DND-41 (cell line): Measurements from ENCODE around the gene DLK2.

Experiments used
- ATAC-seq: fragments of 200-7000 bp; cut with Tn5 transposase; 3 replicates; pipeline ENCODE4 v1.9.1; 2021; ENCODE audit warnings: low read depth; ENCODE audit not compliant: insufficient read depth
- DNase-seq: peaks from one replicate; pipeline ENCODE4 v3.0.0-alpha.2; 2020
- H2AFZ ChIP-seq: 2 replicates; pipeline ENCODE4 v1.6.0; 2012; ENCODE audit warnings: low read depth, low read length
- H3K27ac ChIP-seq: 2 replicates; pipeline ENCODE4 v1.5.1; 2012; ENCODE audit warnings: low read length, inconsistent platforms
- H3K27me3 ChIP-seq: fragments of 200-600 bp; sonication (generic); 2 replicates; pipeline ENCODE4 v1.6.0; 2012; ENCODE audit warnings: low read length, mild to moderate bottlenecking, inconsistent platforms; ENCODE audit not compliant: insufficient read depth, poor library complexity
- H3K36me3 ChIP-seq: 2 replicates; pipeline ENCODE4 v1.5.1; 2012; ENCODE audit warnings: low read length, inconsistent platforms; ENCODE audit not compliant: insufficient read depth
- H3K4me1 ChIP-seq: 2 replicates; pipeline ENCODE4 v1.5.1; 2012; ENCODE audit warnings: mild to moderate bottlenecking, low read length; ENCODE audit not compliant: insufficient read depth
- H3K4me2 ChIP-seq: 2 replicates; pipeline ENCODE4 v1.6.0; 2012; ENCODE audit warnings: mild to moderate bottlenecking, moderate library complexity, low read length, inconsistent platforms; ENCODE audit not compliant: insufficient read depth
- H3K4me3 ChIP-seq, 2 experiments: fragments of 200-600 bp in 1 of 2; shearing (Covaris generic) in 1 of 2; 2 replicates each; pipeline ENCODE4 v1.5.1; 2012 to 2016; ENCODE audit warnings: inconsistent platforms in 2 of 2, low read length in 2 of 2, mild to moderate bottlenecking in 2 of 2, low read depth in 1 of 2, moderate library complexity in 1 of 2
- H3K79me2 ChIP-seq: 2 replicates; pipeline ENCODE4 v1.6.0; 2012; ENCODE audit warnings: low read length, inconsistent platforms; ENCODE audit not compliant: insufficient read depth
- H3K9ac ChIP-seq: 2 replicates; pipeline ENCODE4 v1.6.0; 2012; ENCODE audit warnings: low read depth, mild to moderate bottlenecking, inconsistent platforms, low read length, moderate library complexity
- H3K9me3 ChIP-seq: 2 replicates; pipeline ENCODE4 v1.5.1; 2012; ENCODE audit warnings: low read length, moderate library complexity, mild to moderate bottlenecking, inconsistent platforms; ENCODE audit not compliant: insufficient read depth, severe bottlenecking
- H4K20me1 ChIP-seq: 2 replicates; pipeline ENCODE4 v1.6.0; 2012; ENCODE audit warnings: low read length; ENCODE audit not compliant: insufficient read depth
- CTCF ChIP-seq: IDR thresholded peaks from 2 replicates; pipeline ENCODE4 v1.5.1; 2012; ENCODE audit warnings: borderline replicate concordance, low read length, moderate library complexity, mild to moderate bottlenecking; ENCODE audit not compliant: poor library complexity, severe bottlenecking; ENCODE audit errors: extremely low read depth
- EZH2 ChIP-seq: IDR thresholded peaks from 3 replicates; pipeline ENCODE4 v1.6.1; 2012; ENCODE audit warnings: borderline replicate concordance, low read depth, mild to moderate bottlenecking, moderate library complexity, low read length, inconsistent platforms; ENCODE audit not compliant: severe bottlenecking

The DLK2 gene

DNA sequence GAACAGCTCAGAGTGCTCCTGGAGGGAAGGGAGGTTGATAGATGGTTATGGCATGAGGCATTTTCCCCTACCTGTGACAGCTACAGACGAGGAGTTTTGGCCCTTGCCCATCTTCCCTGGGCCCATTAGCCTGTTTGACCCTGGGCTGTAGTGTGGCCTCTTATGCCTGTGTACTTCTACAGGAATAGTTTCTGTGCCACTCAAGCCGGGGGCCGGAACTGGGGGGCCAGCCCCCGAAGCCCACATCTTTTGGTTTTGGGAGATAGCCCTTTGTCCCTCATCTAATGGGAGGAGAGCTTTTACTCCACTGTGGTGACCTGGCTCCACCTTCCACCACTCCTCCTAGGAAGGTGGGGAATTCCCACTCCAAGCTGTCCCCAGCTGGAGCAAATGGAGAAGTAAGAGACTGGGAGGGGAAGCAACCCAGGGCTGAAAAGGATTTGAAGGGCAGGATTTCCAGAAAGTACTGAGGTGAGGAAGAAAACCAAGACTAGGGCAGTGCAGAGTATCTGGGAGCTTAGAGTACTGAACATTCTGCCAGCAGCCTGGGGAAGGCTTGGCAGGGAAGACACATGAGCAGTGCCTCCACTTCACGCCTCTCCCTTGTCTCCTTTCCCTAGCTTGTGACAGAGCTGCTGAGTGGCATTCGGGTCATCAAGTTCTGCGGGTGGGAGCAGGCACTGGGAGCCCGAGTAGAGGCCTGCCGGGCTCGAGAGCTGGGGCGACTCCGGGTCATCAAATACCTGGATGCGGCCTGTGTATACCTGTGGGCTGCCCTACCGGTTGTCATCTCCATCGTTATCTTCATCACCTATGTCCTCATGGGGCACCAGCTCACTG is 21.1 kb downstream of the DLK2 start:
- Histone ChIP-seq H2AFZ (no peak overlapping the region), H4K20me1 (no peaks in the 10 kb centered on the region; the same call in 1 of the 2 replicates), H3K27ac (no peak overlapping the region), H3K36me3 (peaks cover 52% of the 10 kb centered on the region), H3K4me1 (peaks cover 1% of the 10 kb centered on the region; the same call in 1 of the 2 replicates), H3K4me2 (no peak overlapping the region), H3K4me3 (no peak overlapping the region), H3K27me3 (no peaks in the 10 kb centered on the region), H3K9me3 (no peaks in the 10 kb centered on the region), H3K9ac (no peak overlapping the region), H3K79me2 (0 out of 2 replicates have a peak, but pooled peaks cover 2% of the 10 kb centered on the region)
- ATAC-seq (no peak), DNase-seq (no peak)
- TF ChIP-seq EZH2 (no peak), CTCF (no peak)

GRCh38 chr6:43433148-43433547 is 22.2 kb downstream of the DLK2 start:
- Histone ChIP-seq H3K27ac (no peak overlapping the region; the same call in 1 of the 2 replicates), H3K27me3 (no peaks in the 10 kb centered on the region), H3K4me3 (no peak overlapping the region), H3K9me3 (no peaks in the 10 kb centered on the region), H3K36me3 (peaks cover 42% of the 10 kb centered on the region), H4K20me1 (no peaks in the 10 kb centered on the region; the same call in 1 of the 2 replicates), H3K79me2 (peaks cover 12% of the 10 kb centered on the region), H3K4me2 (no peak overlapping the region), H3K4me1 (peaks cover 12% of the 10 kb centered on the region), H2AFZ (no peak overlapping the region), H3K9ac (no peak overlapping the region)
- ATAC-seq: no peak
- no peak for DNase-seq
- TF ChIP-seq EZH2 (no peak), CTCF (no peak)

DNA sequence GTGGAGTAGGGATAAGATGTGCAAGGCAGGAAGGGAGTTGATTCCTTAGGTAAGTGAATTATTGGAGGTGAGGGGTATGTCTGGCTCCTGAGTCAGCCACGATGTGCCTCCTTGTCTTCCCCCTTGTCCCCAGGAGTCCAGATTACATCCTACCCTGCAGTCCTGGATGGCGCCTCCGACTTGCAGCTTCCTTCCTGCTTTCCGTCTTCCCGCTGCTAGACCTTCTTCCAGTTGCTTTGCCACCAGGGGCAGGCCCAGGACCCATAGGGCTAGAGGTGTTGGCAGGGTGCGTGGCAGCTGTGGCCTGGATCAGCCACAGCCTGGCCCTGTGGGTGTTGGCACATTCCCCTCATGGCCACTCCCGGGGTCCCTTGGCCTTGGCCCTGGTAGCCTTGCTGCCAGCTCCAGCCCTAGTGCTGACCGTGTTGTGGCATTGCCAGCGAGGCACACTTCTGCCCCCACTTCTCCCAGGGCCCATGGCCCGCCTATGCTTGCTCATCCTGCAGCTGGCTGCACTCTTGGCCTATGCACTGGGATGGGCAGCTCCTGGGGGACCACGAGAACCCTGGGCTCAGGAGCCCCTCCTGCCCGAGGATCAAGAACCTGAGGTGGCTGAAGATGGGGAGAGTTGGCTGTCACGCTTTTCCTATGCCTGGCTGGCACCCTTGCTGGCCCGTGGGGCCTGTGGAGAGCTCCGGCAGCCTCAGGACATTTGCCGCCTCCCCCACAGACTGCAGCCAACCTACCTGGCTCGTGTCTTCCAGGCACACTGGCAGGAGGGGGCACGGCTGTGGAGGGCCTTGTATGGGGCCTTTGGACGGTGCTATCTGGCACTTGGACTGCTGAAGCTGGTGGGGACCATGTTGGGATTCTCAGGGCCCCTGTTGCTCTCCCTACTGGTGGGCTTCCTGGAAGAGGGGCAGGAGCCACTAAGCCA is 23.1 kb downstream of the DLK2 start:
- ATAC-seq (no peak), DNase-seq (no peak)
- no peak overlapping the region for H3K27ac ChIP-seq
- no peak overlapping the region for H3K4me3 ChIP-seq
- H3K36me3 ChIP-seq: peaks cover 39% of the 10 kb centered on the region
- H2AFZ ChIP-seq: no peak overlapping the region
- H3K9me3 ChIP-seq: no peaks in the 10 kb centered on the region
- H3K4me1 ChIP-seq: peaks cover 16% of the 10 kb centered on the region
- H3K9ac ChIP-seq: no peak overlapping the region
- H3K79me2 ChIP-seq: peaks cover 17% of the 10 kb centered on the region
- TF ChIP-seq CTCF (no peak), EZH2 (no peak)
- H3K27me3 ChIP-seq: no peaks in the 10 kb centered on the region
- no peaks in the 10 kb centered on the region; the same call in 1 of the 2 replicates for H4K20me1 ChIP-seq
- H3K4me2 ChIP-seq: no peak overlapping the region
